Measurements from ENCODE around the gene ELAVL4. TPM values are rescaled to one million over a fixed set of nuclear protein-coding genes. Genes with fewer than 3 reads are reported as not detected.

ELAVL4 gene
- total and polyA plus RNA-seq, 2 experiments from 2014 or later: not detected

GRCh38 chr1:50148142-50148923 lies 39.6 kb downstream of the ELAVL4 start:
- DNase-seq (ENCODE audit: low read depth in 1 of 2, low spot score in 1 of 2): no peak
- no peaks in the 10 kb centered on the region for H3K36me3 ChIP-seq
- no peak for TF ChIP-seq CTCF (IDR thresholded peaks at IDR 0.05; ENCODE audit: low read depth, low read length)
- no peak overlapping the region for H3K27ac ChIP-seq
- no peaks in the 10 kb centered on the region for H3K4me1 ChIP-seq (ENCODE audit: low read depth)
- H3K4me3 ChIP-seq: no peak overlapping the region
- H3K9me3 ChIP-seq (ENCODE audit: low read depth): no peaks in the 10 kb centered on the region
- H3K27me3 ChIP-seq: no peaks in the 10 kb centered on the region

- DNase-seq (ENCODE audit: low read depth in 1 of 2, low spot score in 1 of 2): no peak
- TF ChIP-seq CTCF (IDR thresholded peaks at IDR 0.05; ENCODE audit: low read depth, low read length): no peak
- H3K27ac ChIP-seq: no peak overlapping the region
- no peaks in the 10 kb centered on the region for H3K9me3 ChIP-seq (ENCODE audit: low read depth)
- H3K4me1 ChIP-seq (ENCODE audit: low read depth): no peaks in the 10 kb centered on the region
- no peaks in the 10 kb centered on the region for H3K27me3 ChIP-seq
- no peak overlapping the region for H3K4me3 ChIP-seq
- no peaks in the 10 kb centered on the region for H3K36me3 ChIP-seq
Measured at GRCh38 chr1:50152236-50152635, 43.5 kb downstream of the ELAVL4 start.

GRCh38 chr1:50155541-50155940 lies 46.8 kb downstream of the ELAVL4 start:
- no peak overlapping the region for H3K4me3 ChIP-seq
- H3K27me3 ChIP-seq: no peaks in the 10 kb centered on the region
- no peaks in the 10 kb centered on the region for H3K36me3 ChIP-seq
- H3K27ac ChIP-seq: no peak overlapping the region
- TF ChIP-seq CTCF (IDR thresholded peaks at IDR 0.05; ENCODE audit: low read depth, low read length): no peak
- no peaks in the 10 kb centered on the region for H3K9me3 ChIP-seq (ENCODE audit: low read depth)
- H3K4me1 ChIP-seq (ENCODE audit: low read depth): peaks cover 3% of the 10 kb centered on the region
- DNase-seq (ENCODE audit: low read depth in 1 of 2, low spot score in 1 of 2): no peak

- Histone ChIP-seq H3K4me3 (no peak overlapping the region), H3K4me1 (ENCODE audit: low read depth) (peaks cover 4% of the 10 kb centered on the region), H3K36me3 (no peaks in the 10 kb centered on the region), H3K9me3 (ENCODE audit: low read depth) (no peaks in the 10 kb centered on the region), H3K27ac (no peak overlapping the region), H3K27me3 (no peaks in the 10 kb centered on the region)
- TF ChIP-seq CTCF (IDR thresholded peaks at IDR 0.05; ENCODE audit: low read depth, low read length): no peak
- no peak for DNase-seq (ENCODE audit: low read depth in 1 of 2, low spot score in 1 of 2)
Measured at GRCh38 chr1:50156241-50157010, 47.7 kb downstream of the ELAVL4 start.

- no peak for DNase-seq (ENCODE audit: low read depth in 1 of 2, low spot score in 1 of 2)
- no peak overlapping the region for H3K27ac ChIP-seq
- no peak for TF ChIP-seq CTCF (IDR thresholded peaks at IDR 0.05; ENCODE audit: low read depth, low read length)
- no peaks in the 10 kb centered on the region for H3K9me3 ChIP-seq (ENCODE audit: low read depth)
- H3K4me3 ChIP-seq: no peak overlapping the region
- H3K4me1 ChIP-seq (ENCODE audit: low read depth): peaks cover 4% of the 10 kb centered on the region
- no peaks in the 10 kb centered on the region for H3K27me3 ChIP-seq
- H3K36me3 ChIP-seq: no peaks in the 10 kb centered on the region
Measured at GRCh38 chr1:50157306-50157941, 48.7 kb downstream of the ELAVL4 start.
